K562 (cell line): ENCODE results near the gene HBP1. TPM values are rescaled to one million over a fixed set of nuclear protein-coding genes. Genes with fewer than 3 reads are reported as not detected.

Source experiments
- ATAC-seq: fragments of 200-7000 bp; cut with Tn5 transposase; 3 replicates; pipeline ENCODE4 v1.9.1; 2020; ENCODE audit warnings: moderate library complexity
- BruUV-seq: library from RNA; stranded (reverse); fragments of 400-500 nt; replicated peaks from 2 replicates; lab custom pipeline; 2021; lab: Mats Ljungman, UMichigan
- CTCF ChIA-PET: fragments of 300-600 bp; formaldehyde crosslinking; extraction: SDS; loops from one replicate; lab custom pipeline; 2021; ENCODE audit warnings: low intra/inter-chr PET ratio; lab: Yijun Ruan, JAX
- POLR2A ChIA-PET: fragments of 300-600, 350-650 bp; sonication (Branson Sonifier 250); formaldehyde crosslinking; extraction: SDS; loops from one replicate; lab custom pipeline; 2021; ENCODE audit warnings: antibody characterized with exemption, inconsistent platforms; lab: Yijun Ruan, JAX
- DNase-seq, 4 experiments: peaks; one replicate each; pipeline versions ENCODE4 v3.0.0 to v3.0.0-alpha.2; 2011 to 2018; ENCODE audit warnings: low spot score in 3 of 4, mixed read lengths in 3 of 4; ENCODE audit errors: extremely low read depth in 1 of 4
- FAIRE-seq: peaks from 2 replicates; lab custom pipeline; 2011; peaks lifted over from hg19 to GRCh38; lab: Jason Lieb, UNC
- H2AFZ ChIP-seq: 2 replicates; pipeline ENCODE4 v1.6.0; 2011; ENCODE audit warnings: low read depth, low read length, control low read depth, inconsistent platforms
- H3K27ac ChIP-seq: fragments of 200-600 bp; 3 replicates; pipeline ENCODE4 v1.8.0; 2011; ENCODE audit warnings: low read depth, mild to moderate bottlenecking, control low read depth, inconsistent platforms, low read length, moderate library complexity, mixed read lengths; ENCODE audit errors: extremely low read depth
- H3K27me3 ChIP-seq, 2 experiments: fragments of 300-600 bp in 1 of 2; 2 replicates in 1 of 2; 3 replicates in 1 of 2; pipeline versions ENCODE4 v1.6.0 to v1.8.0; 2011; ENCODE audit warnings: inconsistent platforms in 2 of 2, low read length in 2 of 2, mild to moderate bottlenecking in 1 of 2, mixed read lengths in 1 of 2, moderate library complexity in 1 of 2; ENCODE audit not compliant: control insufficient read depth in 2 of 2, insufficient read depth in 2 of 2
- H3K36me3 ChIP-seq: fragments of 300-600 bp; 3 replicates; pipeline ENCODE4 v1.8.0; 2011; ENCODE audit warnings: mild to moderate bottlenecking, low read length, inconsistent platforms; ENCODE audit not compliant: control insufficient read depth, insufficient read depth
- H3K4me1 ChIP-seq, 2 experiments: fragments of 200-600 bp in 1 of 2; replicated peaks in 1 of 2; 2 replicates in 1 of 2; 3 replicates in 1 of 2; pipeline versions ENCODE4 v1.5.1 to v1.8.0; 2011; ENCODE audit warnings: inconsistent platforms in 2 of 2, low read length in 2 of 2, mild to moderate bottlenecking in 1 of 2, mixed read lengths in 1 of 2, moderate library complexity in 1 of 2; ENCODE audit not compliant: control insufficient read depth in 2 of 2, insufficient read depth in 2 of 2
- H3K4me2 ChIP-seq: 2 replicates; pipeline ENCODE4 v1.6.1; 2011; ENCODE audit warnings: low read length, control low read depth, inconsistent platforms, mixed read lengths; ENCODE audit not compliant: insufficient read depth
- H3K4me3 ChIP-seq: fragments of 200-600 bp; sonication (generic), shearing (Covaris generic); 2 replicates; pipeline ENCODE4 v1.5.1; 2016; ENCODE audit warnings: control low read depth, inconsistent platforms
- H3K79me2 ChIP-seq: fragments of 200-600 bp; 3 replicates; pipeline ENCODE4 v1.8.0; 2011; ENCODE audit warnings: low read length, inconsistent platforms; ENCODE audit not compliant: control insufficient read depth, insufficient read depth
- H3K9ac ChIP-seq, 2 experiments: 2 replicates each; pipeline versions ENCODE4 v1.6.0 to v1.6.1; 2011; ENCODE audit warnings: low read depth in 2 of 2, low read length in 2 of 2, control low read depth in 1 of 2, inconsistent platforms in 1 of 2, mild to moderate bottlenecking in 1 of 2, mixed read lengths in 1 of 2; ENCODE audit not compliant: insufficient read depth in 1 of 2
- H3K9me1 ChIP-seq: one replicate; pipeline ENCODE4 v1.6.0; 2011; ENCODE audit warnings: inconsistent platforms, mild to moderate bottlenecking, low read length, moderate library complexity; ENCODE audit not compliant: control insufficient read depth, insufficient read depth
- H3K9me3 ChIP-seq: replicated peaks from 2 replicates; pipeline ENCODE4 v1.5.1; 2011; ENCODE audit warnings: low read depth, low read length, inconsistent platforms; ENCODE audit not compliant: control insufficient read depth, insufficient read depth
- H4K20me1 ChIP-seq: replicated peaks from 2 replicates; pipeline ENCODE4 v1.6.1; 2011; ENCODE audit warnings: low read length, inconsistent platforms, mixed read lengths; ENCODE audit not compliant: control insufficient read depth, insufficient read depth
- FOXM1 ChIP-seq, 2 experiments: fragments of 450-650 bp in 1 of 2; sonication (generic) in 1 of 2; formaldehyde crosslinking in 1 of 2; IDR thresholded peaks; 2 replicates each; pipeline versions ENCODE4 v1.6.1 to v1.9.0; 2017 to 2022; ENCODE audit warnings: low read depth in 2 of 2, mild to moderate bottlenecking in 2 of 2, missing genetic modification reagents in 1 of 2, moderate library complexity in 1 of 2
- HDAC2 ChIP-seq: fragments of 450-650 bp; IDR thresholded peaks from 2 replicates; pipeline ENCODE4 v1.6.1; 2016; ENCODE audit warnings: mild to moderate bottlenecking
- KDM5B ChIP-seq: fragments of 200-600 bp; sonication (generic); IDR thresholded peaks from 2 replicates; pipeline ENCODE4 v1.6.1; 2012; ENCODE audit warnings: low read depth, mild to moderate bottlenecking, moderate library complexity, low read length, control low read depth, inconsistent platforms; ENCODE audit not compliant: insufficient replicate concordance
- LCOR ChIP-seq: sonication (generic); formaldehyde crosslinking; IDR thresholded peaks from 2 replicates; pipeline ENCODE4 v1.8.0; 2022; ENCODE audit warnings: mild to moderate bottlenecking, missing genetic modification reagents
- MAFF ChIP-seq: IDR thresholded peaks from 2 replicates; pipeline ENCODE4 v1.6.1; 2012; ENCODE audit warnings: low read length, improper control_type of control experiment
- NR2C1 ChIP-seq, 2 experiments: fragments of 450-650 bp; IDR thresholded peaks; 2 replicates each; pipeline ENCODE4 v1.6.1; 2017; ENCODE audit warnings: mild to moderate bottlenecking in 2 of 2, antibody characterized with exemption in 1 of 2, inconsistent platforms in 1 of 2, missing compliant biosample characterization in 1 of 2, missing genetic modification characterization in 1 of 2
- TEAD4 ChIP-seq, 2 experiments: sonication (generic) in 1 of 2; formaldehyde crosslinking in 1 of 2; IDR thresholded peaks; 2 replicates each; pipeline versions ENCODE4 v1.6.1 to v1.8.0; 2012 to 2022; ENCODE audit warnings: borderline replicate concordance in 1 of 2, inconsistent platforms in 1 of 2, low read length in 1 of 2, mild to moderate bottlenecking in 1 of 2, missing genetic modification reagents in 1 of 2
- U2AF1 ChIP-seq: fragments of 200-400 bp; formaldehyde crosslinking; optimal IDR thresholded peaks from 2 replicates; pipeline ENCODE3; 2017; ENCODE audit warnings: mild to moderate bottlenecking, low read depth, low read length, moderate library complexity
- WHSC1 ChIP-seq: IDR thresholded peaks from one replicate; pipeline ENCODE4 v1.6.1; 2012; ENCODE audit warnings: low read length, control low read depth, inconsistent platforms
- ZC3H11A ChIP-seq: IDR thresholded peaks from 2 replicates; pipeline ENCODE4 v1.6.1; 2012; ENCODE audit warnings: low read depth, low read length, improper control_type of control experiment
- ZNF586 ChIP-seq: fragments of 450-650 bp; formaldehyde crosslinking; conservative IDR thresholded peaks from 2 replicates; pipeline ENCODE4 v1.4.0; 2020; ENCODE audit warnings: mild to moderate bottlenecking, moderate library complexity
- ZNF717 ChIP-seq: fragments of 250-450 bp; sonication (Bioruptor Pico); IDR thresholded peaks from 2 replicates; pipeline ENCODE4 v1.5.0; 2021
- ZNF76 ChIP-seq: fragments of 250-450 bp; sonication (Bioruptor Pico); IDR thresholded peaks from 2 replicates; pipeline ENCODE4 v1.4.0; 2020; ENCODE audit warnings: mild to moderate bottlenecking, moderate library complexity, borderline replicate concordance
- ZNF764 ChIP-seq: fragments of 250-450 bp; sonication (Bioruptor Pico); IDR thresholded peaks from 2 replicates; pipeline ENCODE4 v1.4.0; 2020; ENCODE audit warnings: low read depth, mild to moderate bottlenecking, moderate library complexity
- WGBS: fragments of 100-300 bp; shearing (Covaris generic); methylation state at CpG from one replicate; pipeline ENCODE4 v1.1.6; 2016; ENCODE audit warnings: low coverage, mixed read lengths; ENCODE audit not compliant: insufficient coverage; ENCODE audit errors: missing lambda C conversion rate; 5-methylcytosine and 5-hydroxymethylcytosine counted together
- in situ Hi-C: fragments of 300-500 bp; cut with MboI; formaldehyde crosslinking; loops from 4 replicates; pipeline ENCODE4 v1.15.0; 2018; ENCODE audit warnings: inconsistent platforms, mixed read lengths
- intact Hi-C: fragments of 100-400 bp; cut with micrococcal nuclease; formaldehyde crosslinking; loops from 2 replicates; pipeline ENCODE4 v1.14.2; 2022
- polyA plus RNA-seq, 8 experiments: library from polyadenylated mRNA; depleted of rRNA in 4 of 8; stranded (reverse) in 5 of 8; unstranded in 3 of 8; fragments of >200 nt; fragmentation: Nextera tagmentation in 2 of 8; fragmentation: Illumina TruSeq in 1 of 8; extraction: Ambion mirVana in 2 of 8; extraction: Trizol in 1 of 8; gene quantifications; 2 replicates each; pipeline versions ENCODE4 v1.2.1 to v1.2.3, GENCODE V29; 2011 to 2014; ENCODE audit warnings: inconsistent platforms in 1 of 8, missing spikeins in 1 of 8
- total RNA-seq, 7 experiments: library from RNA; depleted of rRNA in 6 of 7; stranded (reverse); fragments of >200 nt in 6 of 7; fragmentation: Illumina TruSeq in 2 of 7; extraction: Trizol in 2 of 7; gene quantifications; 2 replicates each; pipeline versions ENCODE4 v1.2.1 to v1.2.3, GENCODE V29; 2011 to 2021; ENCODE audit warnings: low replicate concordance in 1 of 7
- TF ChIP-seq, protein P1 (sequence below): fragments of 450-650 bp; IDR thresholded peaks from 2 replicates; pipeline ENCODE4 v1.6.1; 2016; ENCODE audit warnings: antibody characterized with exemption
- TF ChIP-seq, protein P2 (sequence below): sonication (generic); formaldehyde crosslinking; IDR thresholded peaks from 2 replicates; pipeline ENCODE4 v1.8.1; 2023; ENCODE audit warnings: mild to moderate bottlenecking, missing genetic modification reagents, moderate library complexity
- TF ChIP-seq, protein P3 (sequence below), 2 experiments: IDR thresholded peaks in 1 of 2; conservative IDR thresholded peaks in 1 of 2; 2 replicates each; pipeline ENCODE4 v1.6.1; 2016; ENCODE audit warnings: low read depth in 2 of 2, mild to moderate bottlenecking in 1 of 2, missing compliant biosample characterization in 1 of 2, missing genetic modification characterization in 1 of 2, moderate library complexity in 1 of 2

HBP1 gene
- total and polyA plus RNA-seq, 9 of the 15 experiments (the other 6 are each of a cell fraction or from before 2014, with no cell fraction given), result 18.7 to 59.9 (median 27.0) TPM

DNA sequence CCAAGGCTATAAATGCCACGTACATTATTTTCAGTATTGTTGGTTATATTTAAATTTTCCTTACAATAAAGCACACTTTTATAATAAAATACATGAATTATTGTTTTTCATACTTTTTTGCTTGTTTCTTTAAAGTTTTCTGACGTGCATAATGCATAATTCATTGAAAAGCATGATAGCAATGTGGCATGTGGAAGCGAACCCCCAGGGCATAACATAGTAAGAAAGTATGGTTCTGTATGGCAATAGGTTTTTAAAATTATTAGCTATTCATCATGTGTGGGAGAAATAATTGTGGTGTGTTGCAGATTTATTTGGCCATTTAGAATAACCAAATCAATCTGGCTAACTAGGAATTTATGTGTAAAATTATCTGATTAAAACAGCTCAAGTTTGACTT lies 7.4 kb upstream of the HBP1 start:
- Histone ChIP-seq H4K20me1 (no peaks in the 10 kb centered on the region), H3K4me3 (no peak overlapping the region), H2AFZ (no peak overlapping the region), H3K27me3 (no peaks in the 10 kb centered on the region), H3K4me1 (peaks cover 5 to 16% of the 10 kb centered on the region in 2 experiments; a peak in 4 of 5 replicates), H3K9ac (no peak overlapping the region), H3K27ac (no peak overlapping the region), H3K79me2 (no peaks in the 10 kb centered on the region), H3K36me3 (peaks cover 51% of the 10 kb centered on the region), H3K4me2 (no peak overlapping the region), H3K9me1 (no peaks in the 10 kb centered on the region), H3K9me3 (no peaks in the 10 kb centered on the region)
- no peak for ATAC-seq
- no peak for FAIRE-seq
- ChIA-PET POLR2A (interaction anchor here (0.5 to 1.1 kb wide), 2 partner anchors 9 to 110 kb away, joined by 3 to 4 read pairs; no protein-coding TSS in a partner anchor), CTCF (no interaction called here)
- BruUV-seq, result no TSS peak
- DNase-seq, result no peak
- 82% methylated on average over 3 of the region's 3 CpGs for WGBS
- in situ Hi-C loops (no loop called here), intact Hi-C loops (no loop called here)
- TF ChIP-seq ZNF586 (no peak), ZNF764 (no peak), TEAD4 (IDR thresholded peaks at IDR 0.05; ENCODE audit: low read length) (no peak), TEAD4 (CRISPR knock-in tag; IDR thresholded peaks at IDR 0.05; ENCODE audit: borderline replicate concordance) (no peak), HDAC2 (no peak), MAFF (no peak), KDM5B (no peak), LCOR (CRISPR knock-in tag) (no peak), ZNF76 (CRISPR knock-in tag) (no peak), ZNF717 (CRISPR knock-in tag) (no peak), U2AF1 (no peak), ZC3H11A (no peak), NR2C1 (IDR thresholded peaks at IDR 0.05) (no peak), NR2C1 (tag; IDR thresholded peaks at IDR 0.05) (no peak), FOXM1 (IDR thresholded peaks at IDR 0.05; ENCODE audit: low read depth) (no peak), FOXM1 (CRISPR knock-in tag; IDR thresholded peaks at IDR 0.05; ENCODE audit: low read depth) (no peak), WHSC1 (no peak)
- TF ChIP-seq, protein P1, sequence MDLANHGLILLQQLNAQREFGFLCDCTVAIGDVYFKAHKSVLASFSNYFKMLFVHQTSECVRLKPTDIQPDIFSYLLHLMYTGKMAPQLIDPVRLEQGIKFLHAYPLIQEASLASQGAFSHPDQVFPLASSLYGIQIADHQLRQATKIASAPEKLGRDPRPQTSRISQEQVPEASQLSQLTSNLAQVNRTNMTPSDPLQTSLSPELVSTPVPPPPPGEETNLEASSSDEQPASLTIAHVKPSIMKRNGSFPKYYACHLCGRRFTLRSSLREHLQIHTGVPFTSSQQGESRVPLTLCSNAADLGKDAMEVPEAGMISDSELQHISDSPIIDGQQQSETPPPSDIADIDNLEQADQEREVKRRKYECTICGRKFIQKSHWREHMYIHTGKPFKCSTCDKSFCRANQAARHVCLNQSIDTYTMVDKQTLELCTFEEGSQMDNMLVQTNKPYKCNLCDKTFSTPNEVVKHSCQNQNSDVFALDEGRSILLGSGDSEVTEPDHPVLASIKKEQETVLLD, result no peak
- TF ChIP-seq, protein P2, sequence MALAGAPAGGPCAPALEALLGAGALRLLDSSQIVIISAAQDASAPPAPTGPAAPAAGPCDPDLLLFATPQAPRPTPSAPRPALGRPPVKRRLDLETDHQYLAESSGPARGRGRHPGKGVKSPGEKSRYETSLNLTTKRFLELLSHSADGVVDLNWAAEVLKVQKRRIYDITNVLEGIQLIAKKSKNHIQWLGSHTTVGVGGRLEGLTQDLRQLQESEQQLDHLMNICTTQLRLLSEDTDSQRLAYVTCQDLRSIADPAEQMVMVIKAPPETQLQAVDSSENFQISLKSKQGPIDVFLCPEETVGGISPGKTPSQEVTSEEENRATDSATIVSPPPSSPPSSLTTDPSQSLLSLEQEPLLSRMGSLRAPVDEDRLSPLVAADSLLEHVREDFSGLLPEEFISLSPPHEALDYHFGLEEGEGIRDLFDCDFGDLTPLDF, result no peak
- TF ChIP-seq, protein P3, sequence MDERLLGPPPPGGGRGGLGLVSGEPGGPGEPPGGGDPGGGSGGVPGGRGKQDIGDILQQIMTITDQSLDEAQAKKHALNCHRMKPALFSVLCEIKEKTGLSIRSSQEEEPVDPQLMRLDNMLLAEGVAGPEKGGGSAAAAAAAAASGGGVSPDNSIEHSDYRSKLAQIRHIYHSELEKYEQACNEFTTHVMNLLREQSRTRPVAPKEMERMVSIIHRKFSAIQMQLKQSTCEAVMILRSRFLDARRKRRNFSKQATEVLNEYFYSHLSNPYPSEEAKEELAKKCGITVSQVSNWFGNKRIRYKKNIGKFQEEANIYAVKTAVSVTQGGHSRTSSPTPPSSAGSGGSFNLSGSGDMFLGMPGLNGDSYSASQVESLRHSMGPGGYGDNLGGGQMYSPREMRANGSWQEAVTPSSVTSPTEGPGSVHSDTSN (CRISPR knock-in tag; IDR thresholded peaks at IDR 0.05; ENCODE audit: low read depth), result no peak
- TF ChIP-seq, protein P3 (tag; conservative IDR thresholded peaks at IDR 0.05; ENCODE audit: low read depth), result no peak
